ENCODE measurements around the gene CLDN9.
"Not testable (repeated sequence)": the region's sequence is repeated elsewhere in the genome, so short reads cannot be mapped to it uniquely, and the experiment has no call there.

CLDN9 gene

GRCh38 chr16:3035972-3036725 is 23.4 kb downstream of the CLDN9 start:
- DNase-seq, result no peak

- no peak for DNase-seq
Observed at GRCh38 chr16:3036726-3037315, 24.1 kb downstream of the CLDN9 start, which contains the start of gene BICDL2. TSS of gene BICDL2 (minus strand) at chr16:3036944. CDS start at chr16:3035496, 1,448 bp downstream.

GRCh38 chr16:3038256-3038655 is 25.5 kb downstream of the CLDN9 start:
- peak; percentile 27 for DNase-seq

GRCh38 chr16:3038896-3039295 is 26.2 kb downstream of the CLDN9 start:
- no peak for DNase-seq

GRCh38 chr16:3042376-3042775 is 29.7 kb downstream of the CLDN9 start:
- no peak for DNase-seq

GRCh38 chr16:3044708-3045107 is 32.0 kb downstream of the CLDN9 start:
- no peak for DNase-seq

GRCh38 chr16:3045758-3046640 is 33.3 kb downstream of the CLDN9 start, which contains the start of gene MMP25:
TSS of gene MMP25 (plus strand) at chr16:3046561. CDS start at chr16:3046918, 357 bp downstream.
- no peak for DNase-seq

- DNase-seq, result no peak
Observed at GRCh38 chr16:3046641-3047386, 34.1 kb downstream of the CLDN9 start.

GRCh38 chr16:3047387-3047720 is 34.6 kb downstream of the CLDN9 start:
- no peak for DNase-seq

- DNase-seq, result no peak
Observed at GRCh38 chr16:3049921-3050481, 37.3 kb downstream of the CLDN9 start.

GRCh38 chr16:3050487-3050886 is 37.8 kb downstream of the CLDN9 start:
- DNase-seq, result no peak

- no peak for DNase-seq
Observed at GRCh38 chr16:3051009-3051408, 38.3 kb downstream of the CLDN9 start.

- no peak for DNase-seq
Observed at GRCh38 chr16:3051494-3051893, 38.8 kb downstream of the CLDN9 start.

GRCh38 chr16:3052571-3053329 is 40.0 kb downstream of the CLDN9 start:
- not testable (repeated sequence) for DNase-seq

- not testable (repeated sequence) for DNase-seq
Observed at GRCh38 chr16:3053330-3053710, 40.6 kb downstream of the CLDN9 start.

GRCh38 chr16:3054965-3055733 is 42.4 kb downstream of the CLDN9 start:
- no peak for DNase-seq

GRCh38 chr16:3055734-3056115 is 43.0 kb downstream of the CLDN9 start:
- DNase-seq, result not testable (repeated sequence)

- DNase-seq, result no peak
Observed at GRCh38 chr16:3056336-3057180, 43.8 kb downstream of the CLDN9 start.

- DNase-seq, result no peak
Observed at GRCh38 chr16:3057181-3058138, 44.7 kb downstream of the CLDN9 start.
